Natural killer cell treated with Interleukin-12 subunit alpha and Interleukin-12 subunit beta and Interleukin-15 and Interleukin-18, amount 100 ng/mL, for 72 hours (primary cell): Measurements from ENCODE around the gene FGFR3. TPM values are rescaled to one million over a fixed set of nuclear protein-coding genes. Genes with fewer than 3 reads are reported as not detected.

Source experiments
- ATAC-seq, 2 donors: fragments of 150-1000 bp; cut with Tn5 transposase in 1 of 2; sonication (Bioruptor Pico), chemical (Tn5 transposase) in 1 of 2; 2 replicates each; pipeline ENCODE4 v1.10.0; 2021
- DNase-seq: peaks from one replicate; pipeline ENCODE4 v3.0.0; 2022; ENCODE audit warnings: low spot score
- H3K27ac Mint-ChIP-seq, 2 donors: 1 replicate in 1 of 2; 2 replicates in 1 of 2; pipeline ENCODE4 v1.8.0; 2022; ENCODE audit warnings: mixed read lengths in 2 of 2, mild to moderate bottlenecking in 1 of 2, moderate library complexity in 1 of 2
- H3K27me3 Mint-ChIP-seq, 2 donors: 1 replicate in 1 of 2; 2 replicates in 1 of 2; pipeline ENCODE4 v1.8.0; 2022; ENCODE audit warnings: mixed read lengths in 2 of 2
- H3K36me3 Mint-ChIP-seq: one replicate; pipeline ENCODE4 v1.8.0; 2022; ENCODE audit warnings: mixed read lengths
- H3K4me1 Mint-ChIP-seq, 2 donors: 1 replicate in 1 of 2; 2 replicates in 1 of 2; pipeline ENCODE4 v1.8.0; 2022; ENCODE audit warnings: low read depth in 2 of 2, mixed read lengths in 2 of 2, mild to moderate bottlenecking in 1 of 2
- H3K4me3 Mint-ChIP-seq: one replicate; pipeline ENCODE4 v1.8.0; 2022; ENCODE audit warnings: mixed read lengths
- H3K9me3 Mint-ChIP-seq: 2 replicates; pipeline ENCODE4 v1.8.0; 2022; ENCODE audit warnings: mixed read lengths
- total RNA-seq, 2 donors: library from RNA; stranded (reverse); gene quantifications; one replicate each; pipeline ENCODE4 v1.2.3, GENCODE V29; 2022

Gene FGFR3
- total RNA-seq, 2 donors from 2014 or later = not detected

- no peak for DNase-seq
- no peaks in the 10 kb centered on the region for H3K36me3 Mint-ChIP-seq
- no peak overlapping the region for H3K27ac Mint-ChIP-seq
- no peak overlapping the region for H3K4me3 Mint-ChIP-seq
- H3K9me3 Mint-ChIP-seq = no peaks in the 10 kb centered on the region
- no peaks in the 10 kb centered on the region for H3K4me1 Mint-ChIP-seq
- no peak for ATAC-seq
- H3K27me3 Mint-ChIP-seq = no peaks in the 10 kb centered on the region
Observed at GRCh38 chr4:1751155-1751918, 41.8 kb upstream of the FGFR3 start.

DNA sequence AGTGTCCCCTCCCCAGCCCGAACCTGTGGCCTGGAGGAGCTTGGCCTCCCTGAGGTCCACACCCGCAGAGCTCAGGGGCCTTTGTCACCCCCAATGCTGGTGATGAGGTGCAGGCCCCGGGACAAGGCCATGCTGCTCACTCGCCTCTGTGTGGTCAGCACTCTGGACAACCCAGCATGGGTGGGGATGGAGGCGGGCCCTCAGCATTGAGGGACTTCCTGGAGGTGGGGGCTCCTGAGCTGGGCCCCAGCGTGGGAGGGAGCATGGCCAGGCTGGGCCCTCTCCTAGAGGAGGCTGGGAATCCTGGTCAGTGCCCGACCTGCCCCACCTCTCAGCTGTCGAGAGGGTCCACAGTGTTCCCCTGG, 41.2 kb upstream of the FGFR3 start:
- Mint-ChIP-seq H3K4me3 (no peak overlapping the region), H3K4me1 (no peaks in the 10 kb centered on the region), H3K36me3 (no peaks in the 10 kb centered on the region), H3K9me3 (no peaks in the 10 kb centered on the region), H3K27me3 (no peaks in the 10 kb centered on the region), H3K27ac (no peak overlapping the region)
- DNase-seq (no peak), ATAC-seq (no peak)

- no peak for DNase-seq
- H3K4me3 Mint-ChIP-seq = no peak overlapping the region
- ATAC-seq = peak; percentile 0 to 2
- no peaks in the 10 kb centered on the region for H3K36me3 Mint-ChIP-seq
- no peaks in the 10 kb centered on the region for H3K27me3 Mint-ChIP-seq
- H3K27ac Mint-ChIP-seq = no peak overlapping the region
- no peaks in the 10 kb centered on the region for H3K4me1 Mint-ChIP-seq
- no peaks in the 10 kb centered on the region for H3K9me3 Mint-ChIP-seq
Observed at GRCh38 chr4:1752284-1753041, 40.6 kb upstream of the FGFR3 start.

- Mint-ChIP-seq H3K27ac (no peak overlapping the region), H3K4me3 (no peak overlapping the region), H3K9me3 (no peaks in the 10 kb centered on the region), H3K4me1 (no peaks in the 10 kb centered on the region), H3K36me3 (no peaks in the 10 kb centered on the region), H3K27me3 (no peaks in the 10 kb centered on the region)
- ATAC-seq (no peak), DNase-seq (no peak)
Observed at GRCh38 chr4:1753294-1753696, 39.8 kb upstream of the FGFR3 start.

- ATAC-seq (no peak), DNase-seq (no peak)
- H3K36me3 Mint-ChIP-seq = no peaks in the 10 kb centered on the region
- H3K27ac Mint-ChIP-seq = no peak overlapping the region
- no peaks in the 10 kb centered on the region for H3K4me1 Mint-ChIP-seq
- no peaks in the 10 kb centered on the region for H3K9me3 Mint-ChIP-seq
- H3K27me3 Mint-ChIP-seq = no peaks in the 10 kb centered on the region
- no peak overlapping the region for H3K4me3 Mint-ChIP-seq
Observed at GRCh38 chr4:1753697-1754311, 39.3 kb upstream of the FGFR3 start.

- no peak for ATAC-seq
Observed at GRCh38 chr4:1754336-1754735, 38.8 kb upstream of the FGFR3 start.

GRCh38 chr4:1755297-1755696, 37.8 kb upstream of the FGFR3 start:
- no peaks in the 10 kb centered on the region for H3K27me3 Mint-ChIP-seq
- H3K27ac Mint-ChIP-seq = no peak overlapping the region
- no peak for DNase-seq
- H3K9me3 Mint-ChIP-seq = no peaks in the 10 kb centered on the region
- ATAC-seq = no peak
- no peak overlapping the region for H3K4me3 Mint-ChIP-seq
- no peaks in the 10 kb centered on the region for H3K36me3 Mint-ChIP-seq
- H3K4me1 Mint-ChIP-seq = no peaks in the 10 kb centered on the region

More at GRCh38 chr4:1754336-1754735, 38.8 kb upstream of the FGFR3 start:
- no peak overlapping the region for H3K27ac Mint-ChIP-seq
- H3K9me3 Mint-ChIP-seq = no peaks in the 10 kb centered on the region
- no peak for DNase-seq
- H3K4me1 Mint-ChIP-seq = no peaks in the 10 kb centered on the region
- H3K36me3 Mint-ChIP-seq = no peaks in the 10 kb centered on the region
- H3K27me3 Mint-ChIP-seq = no peaks in the 10 kb centered on the region
- H3K4me3 Mint-ChIP-seq = no peak overlapping the region

DNA sequence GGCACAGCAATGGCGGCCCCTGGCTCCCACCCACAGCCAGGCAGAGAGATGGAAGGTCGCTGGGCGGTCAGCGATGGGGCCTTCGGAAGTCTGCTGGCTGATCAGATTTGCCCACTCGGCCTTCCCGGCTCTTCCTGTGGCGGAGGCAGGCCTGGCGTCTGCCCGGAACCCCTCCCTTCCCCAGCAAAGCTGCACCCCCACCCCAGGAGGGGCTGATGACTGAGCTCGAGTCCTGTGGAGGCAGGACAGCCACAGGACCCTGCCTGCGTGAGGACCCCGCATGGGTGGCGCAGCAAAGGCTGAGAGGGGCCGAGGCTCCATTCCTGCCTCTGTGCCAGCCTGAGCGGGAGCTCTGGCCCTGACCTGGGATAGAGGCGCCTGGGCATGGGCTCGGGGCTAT, 37.0 kb upstream of the FGFR3 start:
- Mint-ChIP-seq H3K27me3 (no peaks in the 10 kb centered on the region), H3K36me3 (no peaks in the 10 kb centered on the region), H3K27ac (no peak overlapping the region), H3K4me3 (no peak overlapping the region), H3K9me3 (no peaks in the 10 kb centered on the region), H3K4me1 (no peaks in the 10 kb centered on the region)
- ATAC-seq = no peak
- no peak for DNase-seq

DNA sequence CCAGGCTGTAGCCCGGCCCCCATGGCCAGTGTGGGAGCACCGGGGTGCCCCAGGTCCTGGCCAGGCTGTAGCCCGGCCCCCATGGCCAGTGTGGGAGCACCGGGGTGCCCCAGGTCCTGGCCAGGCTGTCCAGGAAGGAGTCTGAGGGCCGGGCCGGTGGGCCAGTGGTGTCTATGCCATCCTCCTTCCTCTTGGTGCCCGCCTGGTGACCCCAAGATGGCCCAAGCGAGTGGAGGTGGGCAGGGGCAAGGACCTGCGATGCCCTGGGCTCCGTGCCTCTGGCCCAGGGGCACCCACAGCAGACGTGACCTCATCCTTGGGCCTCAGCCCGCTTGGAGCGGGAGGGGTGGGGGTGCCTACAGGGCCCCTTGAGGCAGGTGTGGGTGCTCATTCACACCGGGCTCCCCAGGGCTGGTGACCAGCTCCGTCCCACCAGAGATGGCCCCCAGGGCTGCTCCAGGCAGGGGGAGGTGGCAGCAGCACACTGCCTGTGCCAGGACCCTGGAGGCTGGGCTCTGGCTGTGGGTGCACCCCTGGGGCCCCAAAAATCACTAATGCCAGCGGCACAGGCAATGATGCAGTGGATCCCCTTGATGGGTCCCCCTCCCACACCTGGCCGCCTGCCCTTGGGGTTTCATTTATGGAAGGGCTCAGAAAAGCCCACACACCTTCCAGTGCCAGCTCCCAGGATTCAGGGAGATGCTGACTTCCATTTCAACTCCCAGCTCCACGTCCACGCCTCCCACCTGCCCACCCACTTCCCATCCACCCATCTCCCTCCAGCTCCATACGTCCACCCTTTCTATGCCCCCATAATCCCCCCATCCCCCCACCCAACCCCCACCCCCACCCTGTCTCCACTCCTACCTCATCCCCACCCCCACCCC, 36.0 kb upstream of the FGFR3 start:
- no peak overlapping the region for H3K27ac Mint-ChIP-seq
- H3K4me1 Mint-ChIP-seq = no peaks in the 10 kb centered on the region
- ATAC-seq (no peak), DNase-seq (no peak)
- no peaks in the 10 kb centered on the region for H3K27me3 Mint-ChIP-seq
- no peak overlapping the region for H3K4me3 Mint-ChIP-seq
- no peaks in the 10 kb centered on the region for H3K36me3 Mint-ChIP-seq
- no peaks in the 10 kb centered on the region for H3K9me3 Mint-ChIP-seq

- Mint-ChIP-seq H3K4me3 (no peak overlapping the region), H3K36me3 (no peaks in the 10 kb centered on the region), H3K27ac (no peak overlapping the region), H3K9me3 (no peaks in the 10 kb centered on the region), H3K4me1 (no peaks in the 10 kb centered on the region), H3K27me3 (peaks cover 0 to 2% of the 10 kb centered on the region in 2 donors)
- no peak for ATAC-seq
- DNase-seq = no peak
Observed at GRCh38 chr4:1757836-1758235, 35.3 kb upstream of the FGFR3 start.

DNA sequence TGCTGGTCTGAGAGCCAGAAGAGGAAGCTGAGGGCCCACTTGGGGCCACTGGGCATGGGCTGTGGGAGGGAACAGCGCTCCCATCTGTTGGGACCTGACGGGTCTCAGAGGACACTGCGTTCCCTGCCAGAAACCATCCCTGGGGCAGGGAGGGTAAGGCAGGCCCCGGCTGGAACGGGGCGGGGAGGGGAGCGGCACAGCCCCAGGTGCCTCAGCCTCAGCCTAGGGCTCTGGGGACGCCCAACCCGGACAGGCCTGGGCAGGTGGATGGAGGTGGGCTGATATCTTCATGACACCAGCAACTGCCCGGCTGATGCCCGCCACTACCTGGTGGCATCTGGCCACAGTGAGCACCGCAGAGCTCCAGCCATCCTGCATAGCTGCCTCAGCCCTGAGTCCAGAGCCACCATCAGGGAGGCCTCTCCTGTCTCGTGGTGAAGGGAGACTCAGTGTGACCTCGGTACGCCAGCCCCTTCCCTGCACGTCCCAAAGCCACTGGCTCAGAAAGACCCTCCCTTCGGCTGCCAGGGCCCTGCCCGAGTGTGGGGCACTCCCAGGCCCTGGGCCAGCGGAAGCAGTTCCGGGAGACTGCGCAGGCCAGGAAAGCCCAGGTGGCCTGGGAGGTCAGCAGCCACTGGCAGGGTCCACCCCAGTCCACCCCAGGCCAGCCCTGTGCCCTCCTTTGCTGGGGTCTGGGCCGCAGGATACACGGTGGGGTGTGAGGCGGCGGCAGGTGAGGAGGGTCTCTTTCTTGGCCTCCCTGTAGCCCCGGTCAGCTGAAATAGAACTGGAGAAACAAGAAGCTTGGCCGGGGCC, 34.6 kb upstream of the FGFR3 start:
- Mint-ChIP-seq H3K4me1 (no peaks in the 10 kb centered on the region), H3K27me3 (peaks cover 0 to 2% of the 10 kb centered on the region in 2 donors), H3K9me3 (no peaks in the 10 kb centered on the region), H3K36me3 (no peaks in the 10 kb centered on the region), H3K4me3 (no peak overlapping the region), H3K27ac (no peak overlapping the region)
- ATAC-seq (no peak), DNase-seq (no peak)

DNA sequence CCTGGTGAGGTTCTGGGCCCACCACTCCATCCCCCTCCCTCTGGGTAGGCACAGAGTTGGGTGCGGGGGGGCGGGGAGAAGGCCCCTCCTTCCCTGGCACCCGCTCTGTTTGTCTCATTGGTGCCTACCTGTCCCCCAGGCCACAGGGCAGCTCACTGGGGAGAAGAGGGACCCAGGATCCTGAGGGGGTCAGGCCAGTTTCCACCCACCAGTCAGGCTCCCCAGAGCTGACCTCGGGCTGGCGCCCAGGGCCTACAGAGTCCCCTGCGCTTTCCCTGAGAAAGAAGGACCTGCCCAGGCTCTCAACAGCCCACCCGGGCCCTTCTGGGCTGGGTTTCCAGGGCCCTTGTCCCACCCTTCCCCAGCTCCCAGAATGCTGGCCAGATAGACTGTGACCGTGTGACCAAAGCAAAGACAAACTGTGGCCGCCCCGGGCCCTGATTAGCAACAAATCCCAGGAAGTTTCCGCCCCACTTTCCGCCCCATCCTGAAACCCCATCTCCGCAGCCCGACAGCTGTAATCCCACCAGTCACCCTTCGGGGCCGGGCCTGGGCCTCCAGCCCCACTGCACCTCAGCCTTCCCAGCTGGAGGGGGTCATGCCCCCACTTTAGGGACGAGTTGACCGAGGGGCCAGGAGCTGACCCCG, 33.8 kb upstream of the FGFR3 start:
- no peaks in the 10 kb centered on the region for H3K36me3 Mint-ChIP-seq

More for the DNA sequence above, 33.8 kb upstream of the FGFR3 start:
- no peak for ATAC-seq
- no peak for DNase-seq
- Mint-ChIP-seq H3K4me3 (no peak overlapping the region), H3K9me3 (no peaks in the 10 kb centered on the region), H3K4me1 (no peaks in the 10 kb centered on the region), H3K27me3 (peaks cover 0 to 5% of the 10 kb centered on the region in 2 donors), H3K27ac (no peak overlapping the region)
